ENCODE data around the gene IGFBP3.

- TF ChIP-seq POLR2A (IDR thresholded peaks at IDR 0.05; ENCODE audit: low read length) (no peak), GATA1 (IDR thresholded peaks at IDR 0.05; ENCODE audit: low read depth, low read length) (no peak)
Measured at GRCh38 chr7:45920502-45921380, at the start of gene IGFBP3.
